Measurements from ENCODE around the gene FOXP4.

GRCh38 chr6:41584205-41584604 lies 38.0 kb downstream of the FOXP4 start:
- no peak for TF ChIP-seq CTCF (IDR thresholded peaks at IDR 0.05)
- TF ChIP-seq POLR2A (IDR thresholded peaks at IDR 0.05), result no peak
- TF ChIP-seq EP300 (IDR thresholded peaks at IDR 0.05), result no peak
